ENCODE data around the gene DLEC1. TPM values are rescaled to one million over a fixed set of nuclear protein-coding genes. Genes with fewer than 3 reads are reported as not detected.

Gene DLEC1
- total RNA-seq, 1 experiment from 2014 or later = 0.81 TPM

DNA sequence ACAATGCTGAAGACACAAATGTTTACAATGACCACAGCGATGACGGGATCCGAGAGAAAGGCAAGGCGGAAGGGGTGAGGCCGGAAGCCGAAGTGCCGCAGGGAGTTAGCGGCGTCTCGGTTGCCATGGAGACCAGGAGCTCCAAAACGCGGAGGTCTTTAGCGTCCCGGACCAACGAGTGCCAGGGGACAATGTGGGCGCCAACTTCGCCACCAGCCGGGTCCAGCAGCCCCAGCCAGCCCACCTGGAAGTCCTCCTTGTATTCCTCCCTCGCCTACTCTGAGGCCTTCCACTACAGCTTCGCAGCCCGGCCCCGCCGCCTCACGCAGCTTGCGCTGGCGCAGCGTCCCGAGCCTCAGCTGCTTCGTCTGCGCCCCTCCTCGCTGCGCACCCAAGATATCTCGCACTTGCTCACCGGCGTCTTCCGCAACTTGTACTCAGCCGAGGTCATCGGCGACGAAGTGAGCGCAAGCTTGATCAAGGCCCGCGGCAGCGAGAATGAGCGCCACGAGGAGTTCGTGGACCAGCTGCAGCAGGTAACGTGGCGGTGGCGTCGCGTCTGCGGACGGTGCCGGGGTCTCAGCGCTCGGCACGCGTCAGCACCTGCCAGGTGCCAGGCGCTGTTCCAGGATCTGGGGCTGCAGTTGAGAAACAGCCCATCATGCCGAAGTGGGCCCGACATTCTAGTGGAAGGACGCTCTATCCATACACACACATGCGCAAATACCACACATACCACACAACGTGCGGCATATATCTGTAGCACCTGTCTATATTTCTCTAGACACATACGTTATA, at the start of gene DLEC1 (continued):
- TF ChIP-seq, protein P1, sequence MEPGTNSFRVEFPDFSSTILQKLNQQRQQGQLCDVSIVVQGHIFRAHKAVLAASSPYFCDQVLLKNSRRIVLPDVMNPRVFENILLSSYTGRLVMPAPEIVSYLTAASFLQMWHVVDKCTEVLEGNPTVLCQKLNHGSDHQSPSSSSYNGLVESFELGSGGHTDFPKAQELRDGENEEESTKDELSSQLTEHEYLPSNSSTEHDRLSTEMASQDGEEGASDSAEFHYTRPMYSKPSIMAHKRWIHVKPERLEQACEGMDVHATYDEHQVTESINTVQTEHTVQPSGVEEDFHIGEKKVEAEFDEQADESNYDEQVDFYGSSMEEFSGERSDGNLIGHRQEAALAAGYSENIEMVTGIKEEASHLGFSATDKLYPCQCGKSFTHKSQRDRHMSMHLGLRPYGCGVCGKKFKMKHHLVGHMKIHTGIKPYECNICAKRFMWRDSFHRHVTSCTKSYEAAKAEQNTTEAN (CRISPR knock-in tag; IDR thresholded peaks at IDR 0.05) = peak; percentile 95; the same call in 1 of the 2 replicates
- no peak for TF ChIP-seq MXD4 (CRISPR knock-in tag; IDR thresholded peaks at IDR 0.05; ENCODE audit: borderline replicate concordance)
- peak; percentile 96 for TF ChIP-seq IRF1 (CRISPR knock-in tag; IDR thresholded peaks at IDR 0.05)
- no peak for TF ChIP-seq SOX15 (CRISPR knock-in tag; IDR thresholded peaks at IDR 0.05)
- TF ChIP-seq, protein P2, sequence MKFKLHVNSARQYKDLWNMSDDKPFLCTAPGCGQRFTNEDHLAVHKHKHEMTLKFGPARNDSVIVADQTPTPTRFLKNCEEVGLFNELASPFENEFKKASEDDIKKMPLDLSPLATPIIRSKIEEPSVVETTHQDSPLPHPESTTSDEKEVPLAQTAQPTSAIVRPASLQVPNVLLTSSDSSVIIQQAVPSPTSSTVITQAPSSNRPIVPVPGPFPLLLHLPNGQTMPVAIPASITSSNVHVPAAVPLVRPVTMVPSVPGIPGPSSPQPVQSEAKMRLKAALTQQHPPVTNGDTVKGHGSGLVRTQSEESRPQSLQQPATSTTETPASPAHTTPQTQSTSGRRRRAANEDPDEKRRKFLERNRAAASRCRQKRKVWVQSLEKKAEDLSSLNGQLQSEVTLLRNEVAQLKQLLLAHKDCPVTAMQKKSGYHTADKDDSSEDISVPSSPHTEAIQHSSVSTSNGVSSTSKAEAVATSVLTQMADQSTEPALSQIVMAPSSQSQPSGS (CRISPR knock-in tag; IDR thresholded peaks at IDR 0.05; ENCODE audit: borderline replicate concordance, low read depth) = 0 out of 2 replicates have a peak, but pooled peaks have one; percentile 57

DNA sequence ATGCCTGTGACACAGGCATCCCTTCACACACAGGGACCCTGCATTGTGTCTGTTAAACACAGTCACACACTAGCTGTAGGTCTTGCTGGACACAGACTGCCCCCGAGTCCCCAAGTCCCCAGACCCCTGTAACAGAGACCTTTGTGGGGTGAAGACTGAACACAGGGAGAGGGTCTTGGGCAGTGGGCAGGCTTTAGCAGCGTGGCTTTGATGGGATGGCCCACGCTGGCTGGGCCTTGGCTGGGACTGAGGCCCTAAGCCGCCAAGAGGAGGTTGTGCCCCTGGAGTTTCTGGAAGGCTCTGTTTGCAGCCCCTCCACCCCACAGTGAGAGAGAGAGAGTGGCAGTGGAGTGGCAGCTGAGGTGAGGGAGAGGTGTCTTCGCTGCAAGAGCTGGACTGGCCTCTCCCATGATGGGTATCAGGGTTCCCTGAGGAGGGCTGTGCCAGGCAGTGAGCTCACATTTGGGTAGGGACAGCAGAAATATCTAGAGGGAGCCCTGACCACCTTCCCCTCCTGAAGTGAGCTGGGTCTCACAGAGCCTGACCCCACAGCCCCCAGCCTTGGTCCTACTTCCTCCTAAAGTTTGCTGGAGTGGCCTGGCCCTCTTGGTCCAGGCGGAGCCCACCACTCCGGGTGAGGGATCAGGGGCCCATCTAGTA, 49.1 kb upstream of the DLEC1 start:
- ATAC-seq = no peak
- Mint-ChIP-seq H3K4me3 (no peak overlapping the region), H3K27me3 (ENCODE audit: low read depth) (peaks cover 14% of the 10 kb centered on the region), H3K36me3 (no peaks in the 10 kb centered on the region), H3K4me1 (peaks cover 21% of the 10 kb centered on the region), H3K27ac (no peak overlapping the region), H3K9me3 (no peaks in the 10 kb centered on the region)
- TF ChIP-seq ATF3 (CRISPR knock-in tag; conservative IDR thresholded peaks at IDR 0.05) = no peak
- no peak for TF ChIP-seq FOXP1 (CRISPR knock-in tag; IDR thresholded peaks at IDR 0.05; ENCODE audit: borderline replicate concordance)
- TF ChIP-seq OVOL2 (CRISPR knock-in tag; IDR thresholded peaks at IDR 0.05; ENCODE audit: borderline replicate concordance) = no peak
- no peak for TF ChIP-seq USF1 (CRISPR knock-in tag; IDR thresholded peaks at IDR 0.05)
- CTCF ChIA-PET = interaction anchor here (1.1 to 1.5 kb wide), 3 partner anchors 13 to 22 kb away, joined by 3 to 9 read pairs (median 5); no protein-coding TSS in a partner anchor
- no peak for DNase-seq (ENCODE audit: low spot score)
- POLR2A ChIA-PET = no interaction called here

DNA sequence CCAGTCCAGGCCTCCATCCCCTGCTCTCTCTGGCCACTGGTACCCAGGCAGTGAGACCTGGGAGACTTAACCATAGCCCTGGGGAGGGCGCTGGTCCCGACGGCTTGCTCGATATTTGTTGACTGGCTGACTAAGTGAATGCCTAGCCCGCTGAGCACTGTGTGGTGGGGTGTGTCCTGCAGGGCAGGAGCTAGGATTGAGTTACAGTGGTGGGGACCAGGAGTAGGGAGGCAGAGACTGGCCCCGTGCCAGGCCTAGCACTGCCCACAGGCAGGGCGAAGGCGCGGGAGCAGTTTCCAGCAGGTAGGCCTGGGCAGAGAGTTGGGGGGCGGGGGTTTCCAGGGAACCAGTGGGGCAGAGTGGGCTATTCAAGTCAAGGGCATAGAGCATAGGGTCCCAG, 48.5 kb upstream of the DLEC1 start, which contains the start of gene VILL:
TSS of gene VILL (plus strand) at position 260 of the 400 bp plus-strand sequence. CDS start 2,887 bp downstream, outside the sequence.
- no peak within 1 kb of the TSS for H3K27ac Mint-ChIP-seq
- ChIA-PET POLR2A (no interaction called here), CTCF (interaction anchor here (1.1 to 1.5 kb wide), 3 partner anchors 13 to 23 kb away, joined by 3 to 9 read pairs (median 5); no protein-coding TSS in a partner anchor)
- H3K36me3 Mint-ChIP-seq = no peaks in the 10 kb centered on the region; the same call in 1 of the 2 replicates
- peaks cover 26% of the 10 kb centered on the region for H3K4me1 Mint-ChIP-seq
- ATAC-seq (0 out of 2 replicates have a peak, but pooled peaks have one; percentile 3), DNase-seq (ENCODE audit: low spot score) (no peak)
- no peaks in the 10 kb centered on the region for H3K9me3 Mint-ChIP-seq
- H3K4me3 Mint-ChIP-seq = peak within 1 kb of the TSS; percentile 41; the same call in 1 of the 2 replicates
- H3K27me3 Mint-ChIP-seq (ENCODE audit: low read depth) = peaks cover 14% of the 10 kb centered on the region
- TF ChIP-seq TEAD1 (CRISPR knock-in tag; IDR thresholded peaks at IDR 0.05) = no peak
- no peak for TF ChIP-seq ZSCAN18 (CRISPR knock-in tag; IDR thresholded peaks at IDR 0.05)
- no peak for TF ChIP-seq NFE2L1 (CRISPR knock-in tag; IDR thresholded peaks at IDR 0.05)
- TF ChIP-seq FOXK1 (CRISPR knock-in tag; IDR thresholded peaks at IDR 0.05) = no peak
- TF ChIP-seq, protein P3, sequence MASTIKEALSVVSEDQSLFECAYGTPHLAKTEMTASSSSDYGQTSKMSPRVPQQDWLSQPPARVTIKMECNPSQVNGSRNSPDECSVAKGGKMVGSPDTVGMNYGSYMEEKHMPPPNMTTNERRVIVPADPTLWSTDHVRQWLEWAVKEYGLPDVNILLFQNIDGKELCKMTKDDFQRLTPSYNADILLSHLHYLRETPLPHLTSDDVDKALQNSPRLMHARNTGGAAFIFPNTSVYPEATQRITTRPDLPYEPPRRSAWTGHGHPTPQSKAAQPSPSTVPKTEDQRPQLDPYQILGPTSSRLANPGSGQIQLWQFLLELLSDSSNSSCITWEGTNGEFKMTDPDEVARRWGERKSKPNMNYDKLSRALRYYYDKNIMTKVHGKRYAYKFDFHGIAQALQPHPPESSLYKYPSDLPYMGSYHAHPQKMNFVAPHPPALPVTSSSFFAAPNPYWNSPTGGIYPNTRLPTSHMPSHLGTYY (CRISPR knock-in tag; IDR thresholded peaks at IDR 0.05) = no peak
- TF ChIP-seq KAT7 (CRISPR knock-in tag; IDR thresholded peaks at IDR 0.05; ENCODE audit: borderline replicate concordance) = no peak
- TF ChIP-seq, protein P4, sequence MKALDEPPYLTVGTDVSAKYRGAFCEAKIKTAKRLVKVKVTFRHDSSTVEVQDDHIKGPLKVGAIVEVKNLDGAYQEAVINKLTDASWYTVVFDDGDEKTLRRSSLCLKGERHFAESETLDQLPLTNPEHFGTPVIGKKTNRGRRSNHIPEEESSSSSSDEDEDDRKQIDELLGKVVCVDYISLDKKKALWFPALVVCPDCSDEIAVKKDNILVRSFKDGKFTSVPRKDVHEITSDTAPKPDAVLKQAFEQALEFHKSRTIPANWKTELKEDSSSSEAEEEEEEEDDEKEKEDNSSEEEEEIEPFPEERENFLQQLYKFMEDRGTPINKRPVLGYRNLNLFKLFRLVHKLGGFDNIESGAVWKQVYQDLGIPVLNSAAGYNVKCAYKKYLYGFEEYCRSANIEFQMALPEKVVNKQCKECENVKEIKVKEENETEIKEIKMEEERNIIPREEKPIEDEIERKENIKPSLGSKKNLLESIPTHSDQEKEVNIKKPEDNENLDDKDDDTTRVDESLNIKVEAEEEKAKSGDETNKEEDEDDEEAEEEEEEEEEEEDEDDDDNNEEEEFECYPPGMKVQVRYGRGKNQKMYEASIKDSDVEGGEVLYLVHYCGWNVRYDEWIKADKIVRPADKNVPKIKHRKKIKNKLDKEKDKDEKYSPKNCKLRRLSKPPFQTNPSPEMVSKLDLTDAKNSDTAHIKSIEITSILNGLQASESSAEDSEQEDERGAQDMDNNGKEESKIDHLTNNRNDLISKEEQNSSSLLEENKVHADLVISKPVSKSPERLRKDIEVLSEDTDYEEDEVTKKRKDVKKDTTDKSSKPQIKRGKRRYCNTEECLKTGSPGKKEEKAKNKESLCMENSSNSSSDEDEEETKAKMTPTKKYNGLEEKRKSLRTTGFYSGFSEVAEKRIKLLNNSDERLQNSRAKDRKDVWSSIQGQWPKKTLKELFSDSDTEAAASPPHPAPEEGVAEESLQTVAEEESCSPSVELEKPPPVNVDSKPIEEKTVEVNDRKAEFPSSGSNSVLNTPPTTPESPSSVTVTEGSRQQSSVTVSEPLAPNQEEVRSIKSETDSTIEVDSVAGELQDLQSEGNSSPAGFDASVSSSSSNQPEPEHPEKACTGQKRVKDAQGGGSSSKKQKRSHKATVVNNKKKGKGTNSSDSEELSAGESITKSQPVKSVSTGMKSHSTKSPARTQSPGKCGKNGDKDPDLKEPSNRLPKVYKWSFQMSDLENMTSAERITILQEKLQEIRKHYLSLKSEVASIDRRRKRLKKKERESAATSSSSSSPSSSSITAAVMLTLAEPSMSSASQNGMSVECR (CRISPR knock-in tag; IDR thresholded peaks at IDR 0.05; ENCODE audit: borderline replicate concordance) = no peak

Data from WTC11 (cell line).